Thymus (tissue), 11 donors: Measurements from ENCODE around the gene LSM3. TPM values are rescaled to one million over a fixed set of nuclear protein-coding genes. Genes with fewer than 3 reads are reported as not detected.
A peak's percentile ranks its signal among the peaks of the same experiment; 100 is the strongest.

Source experiments
- DNase-seq, 9 donors: peaks; one replicate each; pipeline ENCODE4 v3.0.0-alpha.2; 2013; ENCODE audit warnings: low spot score in 9 of 9, low read depth in 6 of 9, missing footprints in 1 of 9
- H3K27ac ChIP-seq, 2 donors: one replicate each; pipeline ENCODE4 v1.5.1; 2013; ENCODE audit warnings: control low read depth in 1 of 2, low read depth in 1 of 2, low read length in 1 of 2, mild to moderate bottlenecking in 1 of 2, moderate library complexity in 1 of 2
- H3K27me3 ChIP-seq, 2 donors: one replicate each; pipeline ENCODE4 v1.5.1; 2013; ENCODE audit warnings: low read length in 1 of 2; ENCODE audit not compliant: control insufficient read depth in 2 of 2, insufficient read depth in 1 of 2
- H3K36me3 ChIP-seq, 2 donors: one replicate each; pipeline ENCODE4 v1.5.1; 2013; ENCODE audit warnings: low read length in 1 of 2, mild to moderate bottlenecking in 1 of 2, moderate library complexity in 1 of 2; ENCODE audit not compliant: control insufficient read depth in 2 of 2, insufficient read depth in 2 of 2
- H3K4me1 ChIP-seq, 2 donors: one replicate each; pipeline ENCODE4 v1.5.1; 2013; ENCODE audit warnings: low read length in 2 of 2; ENCODE audit not compliant: control insufficient read depth in 2 of 2, insufficient read depth in 2 of 2
- H3K4me3 ChIP-seq, 2 donors: one replicate each; pipeline ENCODE4 v1.5.1; 2013; ENCODE audit warnings: low read length in 2 of 2, control low read depth in 1 of 2, mild to moderate bottlenecking in 1 of 2
- H3K9me3 ChIP-seq, 2 donors: one replicate each; pipeline ENCODE4 v1.5.1; 2013; ENCODE audit warnings: low read length in 1 of 2, mild to moderate bottlenecking in 1 of 2; ENCODE audit not compliant: control insufficient read depth in 2 of 2, insufficient read depth in 1 of 2
- WGBS: extraction: QIAGEN DNeasy Blood & Tissue Kit; methylation state at CpG from one replicate; pipeline ENCODE4 v1.1.7; 2013; 5-methylcytosine and 5-hydroxymethylcytosine counted together
- polyA plus RNA-seq: library from polyadenylated mRNA; stranded (reverse); fragments of 200-250 nt; gene quantifications from one replicate; pipeline ENCODE4 v1.2.3, GENCODE V29; 2013
- total RNA-seq: library from RNA; stranded (reverse); fragments of 120-200 nt; gene quantifications from one replicate; pipeline ENCODE4 v1.2.4, GENCODE V29; 2013
- donor health status: healthy.

LSM3 gene
- total and polyA plus RNA-seq, 2 donors: 18.3 to 20.9 TPM

- WGBS: 98% methylated on average over 10 of the region's 10 CpGs
- H3K36me3 ChIP-seq: peaks cover 46 to 47% of the 10 kb centered on the region in 2 donors
- peaks cover 0 to 20% of the 10 kb centered on the region in 2 donors for H3K4me1 ChIP-seq
- no peaks in the 10 kb centered on the region for H3K27me3 ChIP-seq
- H3K27ac ChIP-seq: no peak overlapping the region
- no peak overlapping the region for H3K4me3 ChIP-seq
- DNase-seq: no peak
- no peaks in the 10 kb centered on the region for H3K9me3 ChIP-seq
Measured at GRCh38 chr3:14146381-14147065, 32.1 kb upstream of the LSM3 start.

- DNase-seq: no peak
- H3K36me3 ChIP-seq: peaks cover 43 to 45% of the 10 kb centered on the region in 2 donors
- H3K27me3 ChIP-seq: no peaks in the 10 kb centered on the region
- no peaks in the 10 kb centered on the region for H3K9me3 ChIP-seq
- WGBS: 96% methylated on average over 5 of the region's 5 CpGs
- no peak overlapping the region for H3K4me3 ChIP-seq
- H3K4me1 ChIP-seq: peaks cover 0 to 17% of the 10 kb centered on the region in 2 donors
- no peak overlapping the region for H3K27ac ChIP-seq
Measured at GRCh38 chr3:14147066-14147435, 31.6 kb upstream of the LSM3 start.

GRCh38 chr3:14147617-14148016, 31.0 kb upstream of the LSM3 start:
- WGBS: 98% methylated on average over 12 of the region's 12 CpGs
- H3K4me3 ChIP-seq: no peak overlapping the region
- H3K27ac ChIP-seq: no peak overlapping the region
- no peak for DNase-seq
- no peaks in the 10 kb centered on the region for H3K9me3 ChIP-seq
- peaks cover 0 to 20% of the 10 kb centered on the region in 2 donors for H3K4me1 ChIP-seq
- no peaks in the 10 kb centered on the region for H3K27me3 ChIP-seq
- peaks cover 43 to 51% of the 10 kb centered on the region in 2 donors for H3K36me3 ChIP-seq

GRCh38 chr3:14148041-14148985, 30.3 kb upstream of the LSM3 start:
- Histone ChIP-seq H3K36me3 (peaks cover 46 to 54% of the 10 kb centered on the region in 2 donors), H3K4me1 (peaks cover 0 to 21% of the 10 kb centered on the region in 2 donors), H3K27ac (no peak overlapping the region), H3K27me3 (no peaks in the 10 kb centered on the region), H3K9me3 (no peaks in the 10 kb centered on the region), H3K4me3 (no peak overlapping the region)
- WGBS: 96% methylated on average over 28 of the region's 28 CpGs
- no peak for DNase-seq

- H3K27me3 ChIP-seq: no peaks in the 10 kb centered on the region
- H3K4me1 ChIP-seq: peaks cover 0 to 13% of the 10 kb centered on the region in 2 donors
- H3K9me3 ChIP-seq: no peaks in the 10 kb centered on the region
- no peak for DNase-seq
- no peak overlapping the region for H3K4me3 ChIP-seq
- 97% methylated on average over 9 of the region's 9 CpGs for WGBS
- H3K36me3 ChIP-seq: peaks cover 57% of the 10 kb centered on the region in 2 donors
- H3K27ac ChIP-seq: no peak overlapping the region
Measured at GRCh38 chr3:14150078-14150477, 28.5 kb upstream of the LSM3 start.

- H3K4me1 ChIP-seq: peaks cover 0 to 10% of the 10 kb centered on the region in 2 donors
- H3K27ac ChIP-seq: no peak overlapping the region
- H3K27me3 ChIP-seq: no peaks in the 10 kb centered on the region
- 97% methylated on average over 9 of the region's 9 CpGs for WGBS
- H3K4me3 ChIP-seq: no peak overlapping the region
- DNase-seq: no peak
- H3K36me3 ChIP-seq: peaks cover 52% of the 10 kb centered on the region in 2 donors
- H3K9me3 ChIP-seq: no peaks in the 10 kb centered on the region
Measured at GRCh38 chr3:14150491-14151230, 28.0 kb upstream of the LSM3 start.

- WGBS: 92% methylated on average over 12 of the region's 12 CpGs
Measured at GRCh38 chr3:14151471-14152083, 27.0 kb upstream of the LSM3 start.

GRCh38 chr3:14152233-14152962, 26.2 kb upstream of the LSM3 start:
- Histone ChIP-seq H3K9me3 (no peaks in the 10 kb centered on the region), H3K27ac (no peak overlapping the region), H3K4me1 (peaks cover 0 to 23% of the 10 kb centered on the region in 2 donors), H3K27me3 (no peaks in the 10 kb centered on the region), H3K4me3 (no peak overlapping the region), H3K36me3 (peaks cover 40 to 52% of the 10 kb centered on the region in 2 donors)
- WGBS: 79% methylated on average over 11 of the region's 11 CpGs
- DNase-seq: peak in 1 of 9 donors; percentile 57

More at GRCh38 chr3:14151471-14152083, 27.0 kb upstream of the LSM3 start:
- no peak overlapping the region for H3K27ac ChIP-seq
- no peak overlapping the region for H3K4me3 ChIP-seq
- DNase-seq: no peak
- no peaks in the 10 kb centered on the region for H3K27me3 ChIP-seq
- peaks cover 48 to 52% of the 10 kb centered on the region in 2 donors for H3K36me3 ChIP-seq
- H3K9me3 ChIP-seq: no peaks in the 10 kb centered on the region
- peaks cover 0 to 15% of the 10 kb centered on the region in 2 donors for H3K4me1 ChIP-seq
